Measurements from ENCODE around the gene C17orf78. TPM values are rescaled to one million over a fixed set of nuclear protein-coding genes. Genes with fewer than 3 reads are reported as not detected.

The C17orf78 gene
- total RNA-seq, 1 experiment from 2014 or later, result not detected

DNA sequence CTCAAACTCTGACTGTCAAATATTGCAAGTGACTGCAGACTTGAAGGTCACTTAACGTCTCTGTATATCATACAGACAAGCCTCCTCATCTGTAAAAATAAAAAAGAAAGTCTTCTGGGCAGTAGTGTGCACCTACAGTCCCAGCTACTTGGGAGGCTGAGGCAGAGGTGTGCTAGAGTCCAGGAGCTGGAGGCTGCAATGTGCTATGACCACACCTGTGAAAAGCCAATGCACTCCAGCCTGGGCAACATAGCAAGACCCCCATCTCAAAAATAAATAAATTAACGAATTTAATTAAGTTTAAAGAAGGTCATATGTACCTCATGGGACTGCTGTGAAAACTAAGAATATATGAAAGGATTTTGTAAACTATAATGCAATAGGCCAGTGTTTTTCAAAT, 35.0 kb upstream of the C17orf78 start:
- ChIA-PET RAD21 (ENCODE audit: low non-redundant PET in 1 of 2, low total read pairs in 2 of 2, uncharacterized antibody in 2 of 2, unreplicated experiment in 2 of 2) (no interaction called here), POLR2A (no interaction called here), CTCF (no interaction called here)
- Histone ChIP-seq H3K4me3 (replicated peaks in 1 of 2; ENCODE audit: low read depth in 1 of 2, low read length in 2 of 2) (no peak overlapping the region), H3K9me2 (ENCODE audit: insufficient read depth) (no peaks in the 10 kb centered on the region), H3K4me2 (ENCODE audit: low read length) (no peak overlapping the region), H3K4me1 (ENCODE audit: control insufficient read depth in 1 of 2, insufficient read depth in 2 of 2, low read length in 2 of 2) (peaks cover 0 to 4% of the 10 kb centered on the region in 2 experiments; a peak in 2 of 4 replicates), H3K9ac (ENCODE audit: low read length) (no peak overlapping the region), H2AFZ (ENCODE audit: low read depth, low read length, poor library complexity, severe bottlenecking) (no peak overlapping the region), H3K9me3 (ENCODE audit: control insufficient read depth in 1 of 2, insufficient read depth in 1 of 2, low read depth in 1 of 2, low read length in 2 of 2) (no peaks in the 10 kb centered on the region), H3K27me3 (ENCODE audit: insufficient read depth, low read length) (no peaks in the 10 kb centered on the region), H3K36me3 (ENCODE audit: control insufficient read depth in 1 of 2, insufficient read depth in 2 of 2, low read length in 2 of 2) (peaks cover 4 to 6% of the 10 kb centered on the region in 2 experiments; a peak in 3 of 4 replicates), H3K79me2 (ENCODE audit: insufficient read depth, low read length) (peaks cover 96% of the 10 kb centered on the region), H4K20me1 (ENCODE audit: insufficient read depth) (peaks cover 16% of the 10 kb centered on the region), H3K27ac (ENCODE audit: low read depth, low read length) (no peak overlapping the region)
- TF ChIP-seq ZBTB33 (IDR thresholded peaks at IDR 0.05; ENCODE audit: extremely low read depth, insufficient replicate concordance, low read length) (no peak), POLR2A (IDR thresholded peaks at IDR 0.05; ENCODE audit: borderline replicate concordance, extremely low read depth, insufficient read depth, insufficient read length) (no peak), POLR2AphosphoS5 (IDR thresholded peaks at IDR 0.05; ENCODE audit: low read depth, low read length) (no peak), TCF7L2 (IDR thresholded peaks at IDR 0.05; ENCODE audit: borderline replicate concordance, extremely low read depth, insufficient read depth, insufficient read length) (no peak), ZFX (IDR thresholded peaks at IDR 0.05) (no peak), ELF1 (IDR thresholded peaks at IDR 0.05; ENCODE audit: borderline replicate concordance, low read depth) (no peak), CEBPB (IDR thresholded peaks at IDR 0.05; ENCODE audit: low read depth) (no peak), SRF (IDR thresholded peaks at IDR 0.05; ENCODE audit: low read depth) (no peak), ZNF274 (IDR thresholded peaks at IDR 0.05; ENCODE audit: low read depth, low read length) (no peak), EGR1 (IDR thresholded peaks at IDR 0.05; ENCODE audit: low read depth) (no peak), SIN3A (IDR thresholded peaks at IDR 0.05; ENCODE audit: low read depth) (no peak), JUND (IDR thresholded peaks at IDR 0.05) (no peak), RAD21 (IDR thresholded peaks at IDR 0.05; ENCODE audit: low read depth) (no peak), SP1 (IDR thresholded peaks at IDR 0.05; ENCODE audit: low read depth) (no peak), YY1 (IDR thresholded peaks at IDR 0.05; ENCODE audit: extremely low read depth, insufficient replicate concordance, low read depth, low read length) (no peak)
- TF ChIP-seq, protein P1, sequence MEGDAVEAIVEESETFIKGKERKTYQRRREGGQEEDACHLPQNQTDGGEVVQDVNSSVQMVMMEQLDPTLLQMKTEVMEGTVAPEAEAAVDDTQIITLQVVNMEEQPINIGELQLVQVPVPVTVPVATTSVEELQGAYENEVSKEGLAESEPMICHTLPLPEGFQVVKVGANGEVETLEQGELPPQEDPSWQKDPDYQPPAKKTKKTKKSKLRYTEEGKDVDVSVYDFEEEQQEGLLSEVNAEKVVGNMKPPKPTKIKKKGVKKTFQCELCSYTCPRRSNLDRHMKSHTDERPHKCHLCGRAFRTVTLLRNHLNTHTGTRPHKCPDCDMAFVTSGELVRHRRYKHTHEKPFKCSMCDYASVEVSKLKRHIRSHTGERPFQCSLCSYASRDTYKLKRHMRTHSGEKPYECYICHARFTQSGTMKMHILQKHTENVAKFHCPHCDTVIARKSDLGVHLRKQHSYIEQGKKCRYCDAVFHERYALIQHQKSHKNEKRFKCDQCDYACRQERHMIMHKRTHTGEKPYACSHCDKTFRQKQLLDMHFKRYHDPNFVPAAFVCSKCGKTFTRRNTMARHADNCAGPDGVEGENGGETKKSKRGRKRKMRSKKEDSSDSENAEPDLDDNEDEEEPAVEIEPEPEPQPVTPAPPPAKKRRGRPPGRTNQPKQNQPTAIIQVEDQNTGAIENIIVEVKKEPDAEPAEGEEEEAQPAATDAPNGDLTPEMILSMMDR (IDR thresholded peaks at IDR 0.05 in 2 of 3, conservative IDR thresholded peaks at IDR 0.05 in 1 of 3; ENCODE audit: borderline replicate concordance in 1 of 3, insufficient read depth in 1 of 3, low read depth in 2 of 3, low read length in 2 of 3), result no peak
- TF ChIP-seq, protein P2, sequence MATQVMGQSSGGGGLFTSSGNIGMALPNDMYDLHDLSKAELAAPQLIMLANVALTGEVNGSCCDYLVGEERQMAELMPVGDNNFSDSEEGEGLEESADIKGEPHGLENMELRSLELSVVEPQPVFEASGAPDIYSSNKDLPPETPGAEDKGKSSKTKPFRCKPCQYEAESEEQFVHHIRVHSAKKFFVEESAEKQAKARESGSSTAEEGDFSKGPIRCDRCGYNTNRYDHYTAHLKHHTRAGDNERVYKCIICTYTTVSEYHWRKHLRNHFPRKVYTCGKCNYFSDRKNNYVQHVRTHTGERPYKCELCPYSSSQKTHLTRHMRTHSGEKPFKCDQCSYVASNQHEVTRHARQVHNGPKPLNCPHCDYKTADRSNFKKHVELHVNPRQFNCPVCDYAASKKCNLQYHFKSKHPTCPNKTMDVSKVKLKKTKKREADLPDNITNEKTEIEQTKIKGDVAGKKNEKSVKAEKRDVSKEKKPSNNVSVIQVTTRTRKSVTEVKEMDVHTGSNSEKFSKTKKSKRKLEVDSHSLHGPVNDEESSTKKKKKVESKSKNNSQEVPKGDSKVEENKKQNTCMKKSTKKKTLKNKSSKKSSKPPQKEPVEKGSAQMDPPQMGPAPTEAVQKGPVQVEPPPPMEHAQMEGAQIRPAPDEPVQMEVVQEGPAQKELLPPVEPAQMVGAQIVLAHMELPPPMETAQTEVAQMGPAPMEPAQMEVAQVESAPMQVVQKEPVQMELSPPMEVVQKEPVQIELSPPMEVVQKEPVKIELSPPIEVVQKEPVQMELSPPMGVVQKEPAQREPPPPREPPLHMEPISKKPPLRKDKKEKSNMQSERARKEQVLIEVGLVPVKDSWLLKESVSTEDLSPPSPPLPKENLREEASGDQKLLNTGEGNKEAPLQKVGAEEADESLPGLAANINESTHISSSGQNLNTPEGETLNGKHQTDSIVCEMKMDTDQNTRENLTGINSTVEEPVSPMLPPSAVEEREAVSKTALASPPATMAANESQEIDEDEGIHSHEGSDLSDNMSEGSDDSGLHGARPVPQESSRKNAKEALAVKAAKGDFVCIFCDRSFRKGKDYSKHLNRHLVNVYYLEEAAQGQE (IDR thresholded peaks at IDR 0.05; ENCODE audit: low read depth), result no peak
- no TSS peak for BruUV-seq (replicated peaks)
- no peak for DNase-seq (ENCODE audit: low read depth, low spot score)
- intact Hi-C loops (cut with micrococcal nuclease), result no loop called here
- ATAC-seq, result no peak

All from HCT116 (cell line).